AG09309 (cell line): ENCODE results near the gene PROM2.

ENCODE experiments used
- DNase-seq: peaks from one replicate; pipeline ENCODE4 v3.0.0-alpha.2; 2010; ENCODE audit warnings: low read depth
- H3K4me3 ChIP-seq: 2 replicates; pipeline ENCODE4 v1.5.1; 2011; ENCODE audit warnings: mild to moderate bottlenecking, low read depth, low read length, moderate library complexity; ENCODE audit not compliant: control insufficient read depth
- TF ChIP-seq, protein P1 (sequence below): IDR thresholded peaks from 2 replicates; pipeline ENCODE4 v1.5.1; 2011; ENCODE audit warnings: mild to moderate bottlenecking, low read depth, low read length, inconsistent platforms; ENCODE audit not compliant: insufficient read depth, control insufficient read depth; ENCODE audit errors: missing control alignments

Gene PROM2

DNA sequence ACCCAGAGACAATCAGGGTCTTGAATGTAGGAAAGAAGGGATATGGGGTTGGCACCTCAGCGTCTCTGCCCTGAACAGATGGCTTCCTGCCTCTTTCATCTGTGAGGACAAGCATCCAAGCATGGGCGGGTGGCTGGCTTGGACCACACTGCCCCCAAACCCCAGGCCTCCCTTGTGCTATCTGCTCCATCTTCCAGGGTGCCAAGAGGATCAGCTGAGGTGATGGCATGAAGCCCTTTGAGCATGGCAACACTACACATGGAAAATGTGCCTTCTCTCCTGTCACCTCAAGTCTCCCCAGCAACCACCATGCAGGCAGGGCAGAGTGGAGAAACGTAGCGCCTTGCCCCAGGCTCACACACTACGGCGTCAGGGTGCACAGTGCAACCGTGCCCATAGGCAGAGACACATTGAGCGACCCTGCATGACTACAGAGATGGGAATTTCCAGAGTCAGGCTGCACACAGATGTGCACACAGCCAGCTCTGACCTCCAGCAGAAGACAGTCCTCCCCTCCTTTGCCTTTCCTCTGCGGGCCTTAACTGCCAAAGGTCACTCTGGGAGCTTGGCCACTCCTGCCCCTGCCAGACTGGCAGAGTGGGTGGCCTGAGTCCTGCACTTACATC is 24.4 kb downstream of the PROM2 start:
- H3K4me3 ChIP-seq, result no peak overlapping the region
- DNase-seq, result no peak
- TF ChIP-seq, protein P1, sequence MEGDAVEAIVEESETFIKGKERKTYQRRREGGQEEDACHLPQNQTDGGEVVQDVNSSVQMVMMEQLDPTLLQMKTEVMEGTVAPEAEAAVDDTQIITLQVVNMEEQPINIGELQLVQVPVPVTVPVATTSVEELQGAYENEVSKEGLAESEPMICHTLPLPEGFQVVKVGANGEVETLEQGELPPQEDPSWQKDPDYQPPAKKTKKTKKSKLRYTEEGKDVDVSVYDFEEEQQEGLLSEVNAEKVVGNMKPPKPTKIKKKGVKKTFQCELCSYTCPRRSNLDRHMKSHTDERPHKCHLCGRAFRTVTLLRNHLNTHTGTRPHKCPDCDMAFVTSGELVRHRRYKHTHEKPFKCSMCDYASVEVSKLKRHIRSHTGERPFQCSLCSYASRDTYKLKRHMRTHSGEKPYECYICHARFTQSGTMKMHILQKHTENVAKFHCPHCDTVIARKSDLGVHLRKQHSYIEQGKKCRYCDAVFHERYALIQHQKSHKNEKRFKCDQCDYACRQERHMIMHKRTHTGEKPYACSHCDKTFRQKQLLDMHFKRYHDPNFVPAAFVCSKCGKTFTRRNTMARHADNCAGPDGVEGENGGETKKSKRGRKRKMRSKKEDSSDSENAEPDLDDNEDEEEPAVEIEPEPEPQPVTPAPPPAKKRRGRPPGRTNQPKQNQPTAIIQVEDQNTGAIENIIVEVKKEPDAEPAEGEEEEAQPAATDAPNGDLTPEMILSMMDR, result no peak

DNA sequence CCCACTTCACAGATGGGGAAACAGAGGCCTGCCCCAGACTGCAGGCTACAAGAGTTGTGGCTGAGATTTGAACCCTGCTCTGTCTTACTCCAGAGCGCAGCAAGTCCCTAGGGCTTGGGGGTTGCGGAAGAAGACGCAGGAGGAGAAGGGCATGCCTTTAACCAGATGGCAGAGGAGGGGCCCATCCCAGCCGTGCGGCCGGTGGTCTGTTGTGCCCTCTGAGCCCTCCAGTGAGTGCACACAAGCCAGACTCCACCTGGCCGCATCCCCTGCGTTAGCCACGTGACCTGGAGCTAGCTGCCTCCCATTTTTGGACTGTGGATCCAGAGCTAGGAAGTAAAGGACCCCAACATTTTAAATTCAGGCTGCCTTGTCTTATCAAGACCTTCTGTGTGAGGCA is 25.7 kb downstream of the PROM2 start:
- no peak for DNase-seq

DNA sequence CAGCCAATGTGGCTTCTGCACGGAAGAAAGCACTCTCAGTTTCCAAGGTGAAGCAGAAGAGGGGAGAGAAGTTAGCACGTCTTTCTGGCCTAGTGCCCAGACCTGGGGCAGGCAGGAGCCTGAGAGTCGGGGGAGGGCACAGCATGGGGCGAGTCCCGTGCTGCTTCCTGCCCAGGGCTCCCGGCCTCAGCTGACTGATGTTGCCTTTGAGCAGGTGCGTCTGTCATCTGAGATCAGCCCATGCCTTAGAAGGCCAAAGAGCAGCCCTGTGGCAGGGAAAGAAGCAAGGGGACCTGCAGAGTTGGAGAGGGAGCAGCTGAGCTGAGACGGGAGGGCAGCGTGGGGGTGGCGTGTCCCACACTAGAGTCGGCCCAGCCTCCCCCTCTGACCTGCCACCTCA is 26.2 kb downstream of the PROM2 start:
- TF ChIP-seq, protein P1, result no peak
- DNase-seq, result no peak
- H3K4me3 ChIP-seq, result no peak overlapping the region

More for the DNA sequence above, 25.7 kb downstream of the PROM2 start:
- H3K4me3 ChIP-seq, result no peak overlapping the region
- TF ChIP-seq, protein P1, result no peak

GRCh38 chr2:95301186-95301585 is 26.9 kb downstream of the PROM2 start:
- H3K4me3 ChIP-seq, result no peak overlapping the region
- no peak for DNase-seq
- TF ChIP-seq, protein P1, result no peak

GRCh38 chr2:95301876-95302641 is 27.8 kb downstream of the PROM2 start:
- TF ChIP-seq, protein P1, result no peak

GRCh38 chr2:95303191-95303919 is 29.1 kb downstream of the PROM2 start:
- TF ChIP-seq, protein P1, result no peak
- DNase-seq, result no peak
- H3K4me3 ChIP-seq, result no peak overlapping the region

More at GRCh38 chr2:95301876-95302641, 27.8 kb downstream of the PROM2 start:
- no peak overlapping the region for H3K4me3 ChIP-seq
- DNase-seq, result no peak
